ENCODE results near the gene LRRFIP1.

GRCh38 chr2:237640493-237640998 is 13.2 kb downstream of the LRRFIP1 start:
- TF ChIP-seq CTCF (IDR thresholded peaks at IDR 0.05; ENCODE audit: insufficient read depth, low read length) (no peak), POLR2AphosphoS5 (IDR thresholded peaks at IDR 0.05; ENCODE audit: low read depth) (no peak), GABPA (IDR thresholded peaks at IDR 0.05; ENCODE audit: low read depth) (no peak)
